Natural killer cell (primary cell): ENCODE results near the gene GFPT2. TPM values are rescaled to one million over a fixed set of nuclear protein-coding genes. Genes with fewer than 3 reads are reported as not detected.

ENCODE experiments used
- ATAC-seq, 3 donors: fragments of 150-1000 bp in 2 of 3; fragments of 200-7000 bp in 1 of 3; cut with Tn5 transposase; 1 replicate in 1 of 3; 2 replicates in 2 of 3; pipeline ENCODE4 v1.10.0; 2021; ENCODE audit warnings: mild to moderate bottlenecking in 2 of 3, moderate library complexity in 2 of 3
- DNase-seq, 2 donors: peaks; one replicate each; pipeline versions ENCODE4 v3.0.0 to v3.0.0-alpha.2; 2013 to 2021; ENCODE audit warnings: mixed read lengths in 1 of 2
- H3K27ac ChIP-seq: one replicate; pipeline ENCODE4 v1.5.1; 2013; ENCODE audit warnings: mild to moderate bottlenecking, low read length
- H3K27me3 ChIP-seq: one replicate; pipeline ENCODE4 v1.6.1; 2013; ENCODE audit warnings: low read length; ENCODE audit not compliant: control insufficient read depth, insufficient read depth
- H3K36me3 ChIP-seq: one replicate; pipeline ENCODE4 v1.6.1; 2013; ENCODE audit warnings: low read length; ENCODE audit not compliant: control insufficient read depth, insufficient read depth
- H3K4me1 ChIP-seq: one replicate; pipeline ENCODE4 v1.6.1; 2013; ENCODE audit warnings: low read length; ENCODE audit not compliant: control insufficient read depth, insufficient read depth
- H3K4me3 ChIP-seq: one replicate; pipeline ENCODE4 v1.5.1; 2013; ENCODE audit warnings: low read length
- H3K9me3 ChIP-seq: one replicate; pipeline ENCODE4 v1.6.1; 2013; ENCODE audit warnings: low read length; ENCODE audit not compliant: control insufficient read depth, insufficient read depth
- H3K27ac Mint-ChIP-seq, 2 donors: one replicate each; pipeline ENCODE4 v1.8.0; 2022; ENCODE audit warnings: mild to moderate bottlenecking in 2 of 2, mixed read lengths in 2 of 2, moderate library complexity in 1 of 2
- H3K27me3 Mint-ChIP-seq, 2 donors: one replicate each; pipeline ENCODE4 v1.8.0; 2022; ENCODE audit warnings: low read depth in 2 of 2, mixed read lengths in 2 of 2
- H3K36me3 Mint-ChIP-seq: one replicate; pipeline ENCODE4 v1.8.0; 2022; ENCODE audit warnings: mixed read lengths
- H3K4me1 Mint-ChIP-seq, 2 donors: one replicate each; pipeline ENCODE4 v1.8.0; 2022; ENCODE audit warnings: mixed read lengths in 2 of 2
- H3K4me3 Mint-ChIP-seq: one replicate; pipeline ENCODE4 v1.8.0; 2022; ENCODE audit warnings: mild to moderate bottlenecking, moderate library complexity, mixed read lengths
- H3K9me3 Mint-ChIP-seq, 2 donors: one replicate each; pipeline ENCODE4 v1.8.0; 2022; ENCODE audit warnings: mixed read lengths in 2 of 2
- WGBS: methylation state at CpG from one replicate; pipeline ENCODE4 v1.1.7; 2013; ENCODE audit warnings: missing lambda C conversion rate; ENCODE audit not compliant: insufficient coverage; 5-methylcytosine and 5-hydroxymethylcytosine counted together
- intact Hi-C: fragments of 100-400 bp; cut with micrococcal nuclease; formaldehyde crosslinking; loops from one replicate; pipeline ENCODE4 v1.14.2; 2022
- total RNA-seq, 4 donors: library from RNA; stranded (reverse); fragments of 120-200 nt in 1 of 4; gene quantifications; one replicate each; pipeline versions ENCODE4 v1.2.3 to v1.2.4, GENCODE V29; 2013 to 2022
- TF ChIP-seq, protein P1 (sequence below): fragments of 200-600 bp; IDR thresholded peaks from one replicate; pipeline ENCODE4 v1.8.0; 2022; ENCODE audit warnings: antibody characterized with exemption

The GFPT2 gene
- total RNA-seq, 3 donors from 2014 or later (not counting 1 experiment from before 2014, with no cell fraction given): 0.56 to 0.86 TPM; not detected in 1

DNA sequence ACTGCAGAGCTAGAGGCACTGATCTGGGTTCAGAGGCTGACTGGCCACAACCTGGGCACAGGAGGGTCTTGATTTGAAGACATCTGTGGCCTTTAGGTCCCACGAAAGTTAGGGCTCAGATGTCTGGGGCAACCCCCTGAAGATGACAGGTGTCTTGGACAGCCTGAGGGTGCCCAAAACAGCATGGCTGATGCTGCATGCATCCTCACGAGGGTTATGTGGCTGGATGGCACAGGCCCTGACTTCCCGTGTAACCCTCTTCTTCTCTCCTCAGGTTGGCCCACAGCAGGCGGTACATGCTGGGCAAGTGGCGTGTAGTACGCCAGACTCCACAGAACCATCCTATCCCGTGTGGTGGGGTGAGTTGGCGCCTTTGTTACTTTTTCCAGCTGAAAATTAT, 29.8 kb upstream of the GFPT2 start:
- H3K36me3 ChIP-seq: no peaks in the 10 kb centered on the region
- H3K4me3 ChIP-seq: no peak overlapping the region
- 91% methylated on average over 8 of the region's 8 CpGs for WGBS
- DNase-seq: no peak
- intact Hi-C loops: no loop called here
- ATAC-seq: no peak
- Mint-ChIP-seq H3K4me3 (no peak overlapping the region), H3K9me3 (no peaks in the 10 kb centered on the region), H3K27ac (no peak overlapping the region), H3K4me1 (no peaks in the 10 kb centered on the region), H3K36me3 (no peaks in the 10 kb centered on the region), H3K27me3 (no peaks in the 10 kb centered on the region)
- H3K9me3 ChIP-seq: no peaks in the 10 kb centered on the region
- no peak overlapping the region for H3K27ac ChIP-seq
- TF ChIP-seq, protein P1, sequence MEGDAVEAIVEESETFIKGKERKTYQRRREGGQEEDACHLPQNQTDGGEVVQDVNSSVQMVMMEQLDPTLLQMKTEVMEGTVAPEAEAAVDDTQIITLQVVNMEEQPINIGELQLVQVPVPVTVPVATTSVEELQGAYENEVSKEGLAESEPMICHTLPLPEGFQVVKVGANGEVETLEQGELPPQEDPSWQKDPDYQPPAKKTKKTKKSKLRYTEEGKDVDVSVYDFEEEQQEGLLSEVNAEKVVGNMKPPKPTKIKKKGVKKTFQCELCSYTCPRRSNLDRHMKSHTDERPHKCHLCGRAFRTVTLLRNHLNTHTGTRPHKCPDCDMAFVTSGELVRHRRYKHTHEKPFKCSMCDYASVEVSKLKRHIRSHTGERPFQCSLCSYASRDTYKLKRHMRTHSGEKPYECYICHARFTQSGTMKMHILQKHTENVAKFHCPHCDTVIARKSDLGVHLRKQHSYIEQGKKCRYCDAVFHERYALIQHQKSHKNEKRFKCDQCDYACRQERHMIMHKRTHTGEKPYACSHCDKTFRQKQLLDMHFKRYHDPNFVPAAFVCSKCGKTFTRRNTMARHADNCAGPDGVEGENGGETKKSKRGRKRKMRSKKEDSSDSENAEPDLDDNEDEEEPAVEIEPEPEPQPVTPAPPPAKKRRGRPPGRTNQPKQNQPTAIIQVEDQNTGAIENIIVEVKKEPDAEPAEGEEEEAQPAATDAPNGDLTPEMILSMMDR: no peak
- H3K4me1 ChIP-seq: no peaks in the 10 kb centered on the region
- H3K27me3 ChIP-seq: no peaks in the 10 kb centered on the region

DNA sequence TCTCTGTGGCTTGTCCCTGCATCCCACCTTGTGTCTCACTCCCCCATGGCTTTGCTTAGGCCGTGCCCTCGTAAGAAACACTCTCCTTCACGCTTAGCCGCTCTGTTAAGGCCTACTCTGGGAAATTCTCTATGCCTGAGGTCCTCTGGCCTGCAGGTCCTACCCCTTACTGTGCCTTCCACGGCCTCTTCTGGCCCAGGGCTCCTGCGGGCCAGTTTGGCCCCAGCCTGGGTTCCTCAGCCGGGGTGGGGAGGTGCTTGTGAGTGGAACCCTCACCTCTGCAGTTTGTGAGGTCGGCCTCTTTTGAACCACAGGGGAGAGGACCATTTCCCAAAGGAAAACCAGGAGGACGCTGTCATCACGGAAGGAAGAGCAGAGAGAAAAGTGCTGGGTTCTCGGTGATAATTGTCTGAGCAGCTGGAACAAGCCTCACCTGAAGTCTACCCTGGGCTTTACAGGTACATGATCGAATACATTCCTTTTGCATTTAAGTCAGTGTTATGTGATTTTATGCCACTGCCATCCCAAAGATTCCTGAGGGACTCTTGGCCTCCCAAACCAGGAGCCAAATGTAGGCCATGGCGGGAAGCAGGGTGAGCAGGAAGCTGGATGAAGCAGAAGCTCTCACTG, 28.8 kb upstream of the GFPT2 start:
- intact Hi-C loops: no loop called here
- WGBS: 87% methylated on average over 13 of the region's 13 CpGs
- no peak overlapping the region for H3K27ac ChIP-seq

DNA sequence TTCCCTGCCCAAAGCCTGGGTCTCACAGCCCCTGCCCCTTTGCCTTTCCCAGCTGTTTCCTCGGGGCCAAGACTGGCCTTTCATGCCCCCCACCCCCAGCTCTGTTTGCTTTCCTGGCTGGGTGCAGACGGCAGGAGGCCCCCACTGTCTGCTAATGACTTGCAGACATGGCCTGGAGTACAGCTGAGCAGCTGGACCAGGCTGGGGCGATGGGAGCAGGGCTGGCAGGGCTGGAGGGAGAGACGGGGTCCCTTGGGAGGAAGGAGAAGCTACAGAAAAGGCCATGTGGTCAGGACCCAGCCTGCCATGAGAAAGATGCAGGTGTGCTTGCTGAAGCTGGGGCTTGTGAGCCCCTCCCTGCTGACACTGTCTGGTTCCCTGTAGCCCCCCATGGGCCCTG, 28.3 kb upstream of the GFPT2 start:
- intact Hi-C loops: no loop called here
- Mint-ChIP-seq H3K36me3 (no peaks in the 10 kb centered on the region), H3K4me3 (no peak overlapping the region), H3K27me3 (no peaks in the 10 kb centered on the region), H3K27ac (no peak overlapping the region), H3K4me1 (no peaks in the 10 kb centered on the region), H3K9me3 (no peaks in the 10 kb centered on the region)
- Histone ChIP-seq H3K4me3 (no peak overlapping the region), H3K36me3 (no peaks in the 10 kb centered on the region), H3K27me3 (no peaks in the 10 kb centered on the region), H3K4me1 (no peaks in the 10 kb centered on the region), H3K27ac (no peak overlapping the region), H3K9me3 (no peaks in the 10 kb centered on the region)
- ATAC-seq (no peak), DNase-seq (no peak)
- TF ChIP-seq, protein P1: no peak
- 55% methylated on average over 4 of the region's 4 CpGs for WGBS

More for the DNA sequence above, 28.8 kb upstream of the GFPT2 start:
- no peaks in the 10 kb centered on the region for H3K4me1 ChIP-seq
- H3K9me3 ChIP-seq: no peaks in the 10 kb centered on the region
- TF ChIP-seq, protein P1: no peak
- Mint-ChIP-seq H3K4me3 (no peak overlapping the region), H3K9me3 (no peaks in the 10 kb centered on the region), H3K36me3 (no peaks in the 10 kb centered on the region), H3K4me1 (no peaks in the 10 kb centered on the region), H3K27ac (no peak overlapping the region), H3K27me3 (no peaks in the 10 kb centered on the region)
- ATAC-seq: no peak
- DNase-seq: no peak
- H3K36me3 ChIP-seq: no peaks in the 10 kb centered on the region
- H3K27me3 ChIP-seq: no peaks in the 10 kb centered on the region
- no peak overlapping the region for H3K4me3 ChIP-seq

DNA sequence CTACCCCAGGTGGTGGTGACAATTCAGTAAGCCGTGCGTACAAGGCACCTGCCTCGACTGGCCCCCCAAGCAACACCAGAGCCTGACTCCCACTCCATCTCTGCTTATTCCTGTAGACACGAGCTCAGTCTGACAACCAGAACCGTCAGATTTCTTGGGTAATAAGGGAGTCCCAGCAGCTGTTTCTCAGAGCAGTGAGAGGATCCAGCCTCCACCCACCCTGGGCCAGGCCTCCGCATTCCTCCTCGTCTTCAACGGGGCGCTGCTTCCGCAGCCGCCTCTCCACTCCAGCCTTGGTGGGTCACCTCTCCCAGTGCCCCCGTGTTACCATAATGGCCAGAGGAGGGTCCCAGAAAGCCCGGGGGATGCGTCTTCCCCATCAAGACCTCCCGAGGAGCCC, 27.7 kb upstream of the GFPT2 start:
- TF ChIP-seq, protein P1: no peak
- no peaks in the 10 kb centered on the region for H3K4me1 Mint-ChIP-seq
- intact Hi-C loops: no loop called here
- H3K9me3 ChIP-seq: no peaks in the 10 kb centered on the region
- H3K27me3 Mint-ChIP-seq: no peaks in the 10 kb centered on the region
- H3K27me3 ChIP-seq: no peaks in the 10 kb centered on the region
- DNase-seq (no peak), ATAC-seq (no peak)
- no peaks in the 10 kb centered on the region for H3K9me3 Mint-ChIP-seq
- no peak overlapping the region for H3K4me3 ChIP-seq
- no peak overlapping the region for H3K27ac ChIP-seq
- no peak overlapping the region for H3K27ac Mint-ChIP-seq
- H3K36me3 Mint-ChIP-seq: no peaks in the 10 kb centered on the region
- no peaks in the 10 kb centered on the region for H3K36me3 ChIP-seq
- 89% methylated on average over 15 of the region's 15 CpGs for WGBS
- H3K4me1 ChIP-seq: no peaks in the 10 kb centered on the region
- no peak overlapping the region for H3K4me3 Mint-ChIP-seq
